Muscle of leg (tissue), 11 donors: ENCODE data around the gene ZNF616. TPM values are rescaled to one million over a fixed set of nuclear protein-coding genes. Genes with fewer than 3 reads are reported as not detected.
"Not testable (repeated sequence)": the region's sequence is repeated elsewhere in the genome, so short reads cannot be mapped to it uniquely, and the experiment has no call there.

Source experiments
- DNase-seq: peaks from one replicate; pipeline ENCODE4 v3.0.0; 2013
- H3K27ac ChIP-seq: one replicate; pipeline ENCODE4 v1.5.1; 2013; ENCODE audit warnings: mild to moderate bottlenecking, low read length, control low read depth
- H3K27me3 ChIP-seq: one replicate; pipeline ENCODE4 v1.6.1; 2013; ENCODE audit warnings: low read length; ENCODE audit not compliant: control insufficient read depth, insufficient read depth
- H3K36me3 ChIP-seq: one replicate; pipeline ENCODE4 v1.6.1; 2013; ENCODE audit warnings: low read length; ENCODE audit not compliant: control insufficient read depth, insufficient read depth
- H3K4me1 ChIP-seq: one replicate; pipeline ENCODE4 v1.6.1; 2013; ENCODE audit warnings: low read length; ENCODE audit not compliant: control insufficient read depth, insufficient read depth
- H3K4me3 ChIP-seq: one replicate; pipeline ENCODE4 v1.5.1; 2013; ENCODE audit warnings: low read length, control low read depth
- H3K9me3 ChIP-seq: replicated peaks from 2 replicates; pipeline ENCODE4 v1.6.1; 2013; ENCODE audit warnings: low read depth, low read length; ENCODE audit not compliant: control insufficient read depth
- WGBS: methylation state at CpG from one replicate; pipeline ENCODE4 v1.1.5; 2013; ENCODE audit warnings: missing lambda C conversion rate; ENCODE audit not compliant: insufficient coverage; 5-methylcytosine and 5-hydroxymethylcytosine counted together
- polyA plus RNA-seq, 8 donors: library from polyadenylated mRNA; unstranded; fragments of 120-200 nt; gene quantifications; one replicate each; pipeline versions ENCODE4 v1.2.1 to v1.2.3, GENCODE V29; 2013; ENCODE audit warnings: inconsistent platforms in 1 of 8, low replicate concordance in 1 of 8; ENCODE audit not compliant: insufficient read length in 8 of 8, insufficient read depth in 1 of 8
- total RNA-seq: library from RNA; stranded (reverse); fragments of 120-200 nt; gene quantifications from one replicate; pipeline ENCODE4 v1.2.4, GENCODE V29; 2013

ZNF616 gene
- total and polyA plus RNA-seq, 9 donors, result 5.6 to 11.6 (median 9.2) TPM

DNA sequence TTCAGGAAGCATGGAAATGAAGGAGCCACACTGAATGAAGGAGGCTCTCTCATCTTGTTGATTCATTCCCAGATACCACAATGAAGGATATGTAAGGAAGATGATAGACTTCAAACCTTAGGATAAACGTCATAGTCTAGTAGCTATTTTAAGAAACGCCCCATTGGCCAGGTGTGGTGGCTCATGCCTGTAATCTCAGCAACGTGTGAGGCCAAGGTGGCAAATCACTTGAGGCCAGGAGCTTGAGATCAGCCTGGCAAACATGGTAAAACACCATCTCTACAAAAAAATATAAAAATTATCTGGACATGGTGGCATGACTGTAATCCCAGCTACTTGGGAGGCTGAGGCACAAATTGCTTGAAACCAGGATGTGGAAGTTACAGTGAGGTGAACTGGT lies 27.1 kb downstream of the ZNF616 start:
- peaks cover 67% of the 10 kb centered on the region for H3K9me3 ChIP-seq
- peaks cover 15% of the 10 kb centered on the region for H3K36me3 ChIP-seq
- WGBS, result no CpG with 5 or more reads among the region's 3 CpGs

GRCh38 chr19:52110780-52111179 lies 29.0 kb downstream of the ZNF616 start:
- Histone ChIP-seq H3K4me3 (no peak overlapping the region), H3K9me3 (peaks cover 61% of the 10 kb centered on the region), H3K4me1 (no peaks in the 10 kb centered on the region), H3K27me3 (no peaks in the 10 kb centered on the region), H3K27ac (no peak overlapping the region), H3K36me3 (peaks cover 6% of the 10 kb centered on the region)
- 95% methylated on average over 5 of the region's 6 CpGs for WGBS
- no peak for DNase-seq

More for the DNA sequence above, 27.1 kb downstream of the ZNF616 start:
- no peak overlapping the region for H3K27ac ChIP-seq
- DNase-seq, result no peak
- H3K4me3 ChIP-seq, result no peak overlapping the region
- no peaks in the 10 kb centered on the region for H3K4me1 ChIP-seq
- no peaks in the 10 kb centered on the region for H3K27me3 ChIP-seq

- no peak for DNase-seq
- no CpG with 5 or more reads among the region's 1 CpG for WGBS
- peaks cover 18% of the 10 kb centered on the region for H3K9me3 ChIP-seq
Observed at GRCh38 chr19:52102782-52103181, 37.0 kb downstream of the ZNF616 start.

DNA sequence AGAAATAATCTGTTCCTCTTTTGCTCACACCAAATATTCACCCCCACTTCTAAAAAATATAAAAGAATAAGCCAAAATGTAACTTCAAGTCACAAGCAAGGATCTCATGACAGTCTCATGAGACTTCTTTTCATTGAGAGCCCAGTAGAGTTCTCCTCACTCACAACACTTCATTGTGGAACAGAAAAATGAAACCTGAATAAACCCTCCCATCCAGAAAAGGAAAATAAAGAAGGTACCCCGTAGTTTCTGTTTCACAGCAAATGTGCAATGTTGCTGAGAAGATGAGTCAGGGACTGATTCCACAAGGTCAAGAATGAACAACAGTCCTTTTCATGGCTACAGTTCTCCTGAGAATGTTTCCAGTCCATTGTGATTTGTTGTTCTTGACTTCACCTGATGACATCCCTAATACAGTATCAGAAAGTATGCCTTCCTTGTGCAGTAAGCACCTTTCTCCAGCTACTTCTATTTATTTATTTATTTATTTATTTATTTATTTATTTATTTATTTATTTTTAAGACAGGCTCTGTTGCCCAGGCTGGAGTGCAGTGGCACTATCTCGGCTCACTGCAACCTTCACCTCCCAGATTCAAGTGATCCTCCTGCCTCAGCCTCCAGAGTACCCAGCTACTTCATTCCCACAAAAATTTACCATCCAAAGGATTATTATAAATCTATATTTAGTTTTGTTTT lies 37.7 kb downstream of the ZNF616 start:
- H3K9me3 ChIP-seq, result peaks cover 22% of the 10 kb centered on the region
- H3K27me3 ChIP-seq, result no peaks in the 10 kb centered on the region
- H3K4me1 ChIP-seq, result no peaks in the 10 kb centered on the region
- DNase-seq, result no peak
- no peaks in the 10 kb centered on the region for H3K36me3 ChIP-seq
- H3K27ac ChIP-seq, result no peak overlapping the region
- no peak overlapping the region for H3K4me3 ChIP-seq
- WGBS, result no CpG with 5 or more reads among the region's 2 CpGs

More at GRCh38 chr19:52102782-52103181, 37.0 kb downstream of the ZNF616 start:
- H3K36me3 ChIP-seq, result no peaks in the 10 kb centered on the region
- H3K27ac ChIP-seq, result no peak overlapping the region
- no peak overlapping the region for H3K4me3 ChIP-seq
- H3K4me1 ChIP-seq, result no peaks in the 10 kb centered on the region
- H3K27me3 ChIP-seq, result no peaks in the 10 kb centered on the region

- no peak for DNase-seq
- no CpG with 5 or more reads among the region's 2 CpGs for WGBS
- peaks cover 16% of the 10 kb centered on the region for H3K9me3 ChIP-seq
Observed at GRCh38 chr19:52099497-52100138, 40.1 kb downstream of the ZNF616 start.

DNA sequence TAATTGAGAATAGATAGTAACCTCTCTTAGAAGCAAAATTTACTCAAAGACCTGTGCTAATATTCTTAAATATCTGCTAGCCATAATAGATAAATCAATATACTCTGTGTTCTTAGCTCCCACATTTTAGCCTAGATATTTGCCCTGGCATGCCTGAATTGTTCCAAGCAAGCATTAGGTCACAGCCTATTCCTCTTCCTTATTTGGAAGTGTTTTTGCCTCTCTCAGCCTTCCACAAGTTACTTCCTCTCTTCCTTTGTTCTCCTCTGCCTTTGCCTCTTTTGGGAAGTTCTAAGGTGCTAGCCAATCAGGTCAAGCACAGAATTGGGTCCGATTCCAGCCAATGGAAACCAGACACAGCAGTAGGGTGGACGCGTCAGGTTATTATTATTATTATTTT lies 43.3 kb downstream of the ZNF616 start:
- not testable (repeated sequence) for DNase-seq, H3K27ac ChIP-seq, H3K4me1 ChIP-seq, H3K4me3 ChIP-seq, H3K36me3 ChIP-seq, H3K27me3 ChIP-seq
- no CpG with 5 or more reads among the region's 3 CpGs for WGBS
- H3K9me3 ChIP-seq, result peaks cover 18% of the 10 kb centered on the region

More at GRCh38 chr19:52099497-52100138, 40.1 kb downstream of the ZNF616 start:
- Histone ChIP-seq H3K27me3 (no peaks in the 10 kb centered on the region), H3K36me3 (no peaks in the 10 kb centered on the region), H3K27ac (no peak overlapping the region), H3K4me3 (no peak overlapping the region), H3K4me1 (peaks cover under 1% of the 10 kb centered on the region)

- peak; percentile 97 for DNase-seq
- under 1% methylated on average over 50 of the region's 59 CpGs for WGBS
- Histone ChIP-seq H3K4me1 (peaks cover 6% of the 10 kb centered on the region), H3K27ac (peak within 1 kb of the TSS; percentile 91), H3K36me3 (peaks cover 10% of the 10 kb centered on the region), H3K27me3 (no peaks in the 10 kb centered on the region), H3K4me3 (peak within 1 kb of the TSS; percentile 94), H3K9me3 (peaks cover 24% of the 10 kb centered on the region)
Observed at GRCh38 chr19:52095172-52096014, 44.3 kb downstream of the ZNF616 start, which contains the start of gene ZNF841. Gene ZNF841, minus strand, starts transcription at chr19:52095765. Its CDS starts 10,964 bp downstream, at chr19:52084801.

DNA sequence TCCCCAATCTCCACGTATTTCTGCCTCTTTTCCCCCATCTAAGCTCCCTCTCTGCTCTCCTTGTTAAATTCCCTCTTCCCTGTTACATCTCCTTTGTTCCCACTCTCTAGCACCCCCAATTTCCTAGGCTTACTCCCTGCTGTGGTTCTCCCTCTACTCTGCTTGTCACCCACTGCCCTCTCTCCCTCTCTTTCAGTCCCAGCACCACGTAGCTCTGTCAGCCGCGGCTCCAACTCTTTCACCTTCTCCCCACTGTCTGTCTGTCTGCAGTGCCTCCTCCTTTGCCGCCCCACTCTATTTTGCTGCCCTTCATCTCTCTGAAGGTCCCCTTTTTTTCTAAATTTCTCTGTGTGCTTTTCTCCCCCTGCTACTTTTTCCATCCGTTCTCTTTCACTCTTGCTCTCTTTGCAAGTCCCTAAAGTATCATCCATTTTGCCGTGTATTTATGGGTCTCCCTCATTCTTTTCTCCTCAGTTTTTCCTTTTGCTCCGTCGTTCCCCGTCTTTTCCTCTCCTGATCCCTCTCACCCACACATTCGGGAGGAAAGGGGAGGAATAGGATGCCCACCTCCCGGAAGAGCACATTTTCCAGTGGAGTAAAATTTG lies 45.1 kb downstream of the ZNF616 start:
- DNase-seq, result no peak
- H3K27ac ChIP-seq, result peak overlapping the region; percentile 91

DNA sequence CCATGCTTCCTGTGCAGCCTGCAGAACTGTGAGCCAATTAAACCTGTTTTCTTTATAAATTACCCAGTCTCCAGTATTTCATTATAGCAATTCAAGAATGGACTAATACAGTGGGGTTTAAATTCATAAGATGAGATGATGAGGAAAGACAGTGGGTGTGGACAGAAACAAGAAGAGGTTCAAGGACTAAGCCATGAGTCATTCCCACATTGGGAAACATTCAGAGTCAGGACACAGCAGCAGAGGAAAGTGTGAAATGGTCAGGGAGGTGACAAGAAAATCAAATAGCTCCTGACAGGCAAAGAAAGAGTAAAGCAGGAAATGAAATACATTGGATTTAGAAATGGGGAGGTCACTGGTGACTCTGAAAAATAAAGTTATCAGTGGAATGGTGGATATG lies 53.3 kb downstream of the ZNF616 start:
- Histone ChIP-seq H3K27ac (no peak overlapping the region), H3K36me3 (peaks cover 59% of the 10 kb centered on the region), H3K9me3 (peaks cover 21% of the 10 kb centered on the region), H3K4me1 (no peaks in the 10 kb centered on the region), H3K4me3 (no peak overlapping the region), H3K27me3 (no peaks in the 10 kb centered on the region)
- no peak for DNase-seq

More for the DNA sequence above, 45.1 kb downstream of the ZNF616 start:
- peak overlapping the region; percentile 94 for H3K4me3 ChIP-seq
- 2% methylated on average over 7 of the region's 12 CpGs for WGBS
- peaks cover 6% of the 10 kb centered on the region for H3K4me1 ChIP-seq
- peaks cover 13% of the 10 kb centered on the region for H3K36me3 ChIP-seq
- H3K27me3 ChIP-seq, result no peaks in the 10 kb centered on the region
- H3K9me3 ChIP-seq, result peaks cover 26% of the 10 kb centered on the region
